SK-N-SH treated with all-trans-retinoic acid at 6 μM for 48 hours (cell line): ENCODE measurements around the gene PTPRT.

ENCODE experiments used
- ATAC-seq: fragments of 200-7000 bp; cut with Tn5 transposase; 3 replicates; pipeline ENCODE4 v1.9.1; 2020; ENCODE audit warnings: mild to moderate bottlenecking, moderate library complexity
- ARNTL ChIP-seq: fragments of 450-650 bp; formaldehyde crosslinking; IDR thresholded peaks from 2 replicates; pipeline ENCODE4 v1.5.0; 2020; ENCODE audit warnings: low read depth, mild to moderate bottlenecking, moderate library complexity, borderline replicate concordance
- BACH2 ChIP-seq: fragments of 250-450 bp; sonication (Bioruptor Pico); IDR thresholded peaks from 2 replicates; pipeline ENCODE4 v1.9.0; 2021; ENCODE audit warnings: mild to moderate bottlenecking, borderline replicate concordance
- CREB5 ChIP-seq: fragments of 250-450 bp; sonication (Bioruptor Pico); IDR thresholded peaks from 2 replicates; pipeline ENCODE4 v1.5.1; 2020; ENCODE audit warnings: low read depth, mild to moderate bottlenecking, moderate library complexity
- CSDC2 ChIP-seq: fragments of 250-450 bp; sonication (Bioruptor Pico); IDR thresholded peaks from 2 replicates; pipeline ENCODE4 v1.5.0; 2020; ENCODE audit warnings: mild to moderate bottlenecking, moderate library complexity
- CSRNP3 ChIP-seq: fragments of 250-450 bp; sonication (Bioruptor Pico); IDR thresholded peaks from 2 replicates; pipeline ENCODE4 v1.5.1; 2021; ENCODE audit warnings: mild to moderate bottlenecking, moderate library complexity
- GLIS3 ChIP-seq: fragments of 250-450 bp; sonication (Bioruptor Pico); IDR thresholded peaks from 2 replicates; pipeline ENCODE4 v1.5.0; 2020; ENCODE audit warnings: mild to moderate bottlenecking, moderate library complexity
- ISL1 ChIP-seq: fragments of 250-450 bp; sonication (Bioruptor Pico); IDR thresholded peaks from 2 replicates; pipeline ENCODE4 v2.1.2; 2022; ENCODE audit warnings: mild to moderate bottlenecking, moderate library complexity
- OSR1 ChIP-seq: fragments of 250-450 bp; sonication (Bioruptor Pico); IDR thresholded peaks from 2 replicates; pipeline ENCODE4 v1.8.0; 2022; ENCODE audit warnings: moderate library complexity, mild to moderate bottlenecking, inconsistent platforms
- PATZ1 ChIP-seq: fragments of 250-450 bp; sonication (Bioruptor Pico); IDR thresholded peaks from 2 replicates; pipeline ENCODE4 v1.8.0; 2020; ENCODE audit warnings: mild to moderate bottlenecking, moderate library complexity, borderline replicate concordance
- PPARA ChIP-seq: fragments of 250-450 bp; sonication (Bioruptor Pico); IDR thresholded peaks from 2 replicates; pipeline ENCODE4 v1.5.0; 2020; ENCODE audit warnings: mild to moderate bottlenecking, borderline replicate concordance
- RARB ChIP-seq: fragments of 250-450 bp; sonication (Bioruptor Pico); IDR thresholded peaks from 2 replicates; pipeline ENCODE4 v1.8.0; 2021; ENCODE audit warnings: mild to moderate bottlenecking, moderate library complexity
- SNAI2 ChIP-seq: fragments of 250-450 bp; sonication (Bioruptor Pico); IDR thresholded peaks from 2 replicates; pipeline ENCODE4 v1.5.0; 2020; ENCODE audit warnings: mild to moderate bottlenecking, moderate library complexity
- TCF4 ChIP-seq: fragments of 250-450 bp; sonication (Bioruptor Pico); IDR thresholded peaks from 2 replicates; pipeline ENCODE4 v1.8.0; 2021; ENCODE audit warnings: mild to moderate bottlenecking, moderate library complexity, borderline replicate concordance
- TOX ChIP-seq: fragments of 250-450 bp; sonication (Bioruptor Pico); IDR thresholded peaks from 2 replicates; pipeline ENCODE4 v1.8.0; 2021; ENCODE audit warnings: mild to moderate bottlenecking, moderate library complexity, borderline replicate concordance
- ZC3H10 ChIP-seq: fragments of 250-450 bp; sonication (Bioruptor Pico); IDR thresholded peaks from 2 replicates; pipeline ENCODE4 v1.5.1; 2021; ENCODE audit warnings: mild to moderate bottlenecking, moderate library complexity
- ZFP30 ChIP-seq: fragments of 450-650 bp; formaldehyde crosslinking; IDR thresholded peaks from 2 replicates; pipeline ENCODE4 v1.5.0; 2022; ENCODE audit warnings: mild to moderate bottlenecking, moderate library complexity
- ZNF565 ChIP-seq: fragments of 450-650 bp; formaldehyde crosslinking; conservative IDR thresholded peaks from 2 replicates; pipeline ENCODE4 v1.5.0; 2020; ENCODE audit warnings: low read depth, mild to moderate bottlenecking, moderate library complexity
- ZNF70 ChIP-seq: fragments of 450-650 bp; formaldehyde crosslinking; IDR thresholded peaks from 2 replicates; pipeline ENCODE4 v1.5.0; 2020; ENCODE audit warnings: mild to moderate bottlenecking, moderate library complexity
- ZNF8 ChIP-seq: fragments of 450-650 bp; formaldehyde crosslinking; IDR thresholded peaks from 2 replicates; pipeline ENCODE4 v1.5.0; 2020; ENCODE audit warnings: mild to moderate bottlenecking, moderate library complexity
- TF ChIP-seq, protein P1 (sequence below): fragments of 250-450 bp; sonication (Bioruptor Pico); IDR thresholded peaks from 2 replicates; pipeline ENCODE4 v1.8.0; 2021; ENCODE audit warnings: low read depth, mild to moderate bottlenecking, moderate library complexity, borderline replicate concordance

PTPRT gene

GRCh38 chr20:42576167-42576566, 613.5 kb downstream of the PTPRT start:
- TF ChIP-seq PPARA (CRISPR knock-in tag) = no peak
- TF ChIP-seq TCF4 (CRISPR knock-in tag) = no peak
- no peak for TF ChIP-seq RARB (CRISPR knock-in tag)
- TF ChIP-seq PATZ1 (CRISPR knock-in tag) = no peak
- ATAC-seq = no peak

- TF ChIP-seq ISL1 (CRISPR knock-in tag) (no peak), SNAI2 (CRISPR knock-in tag) (no peak), PATZ1 (CRISPR knock-in tag) (no peak), ZNF70 (no peak), CSDC2 (CRISPR knock-in tag) (no peak), CREB5 (CRISPR knock-in tag) (no peak), CSRNP3 (no peak), ARNTL (CRISPR knock-in tag) (no peak), PPARA (CRISPR knock-in tag) (no peak), OSR1 (CRISPR knock-in tag) (no peak), ZFP30 (CRISPR knock-in tag) (no peak), ZNF8 (no peak), BACH2 (CRISPR knock-in tag) (no peak)
- no peak for ATAC-seq
Measured at GRCh38 chr20:42572320-42573016, 617.2 kb downstream of the PTPRT start.

DNA sequence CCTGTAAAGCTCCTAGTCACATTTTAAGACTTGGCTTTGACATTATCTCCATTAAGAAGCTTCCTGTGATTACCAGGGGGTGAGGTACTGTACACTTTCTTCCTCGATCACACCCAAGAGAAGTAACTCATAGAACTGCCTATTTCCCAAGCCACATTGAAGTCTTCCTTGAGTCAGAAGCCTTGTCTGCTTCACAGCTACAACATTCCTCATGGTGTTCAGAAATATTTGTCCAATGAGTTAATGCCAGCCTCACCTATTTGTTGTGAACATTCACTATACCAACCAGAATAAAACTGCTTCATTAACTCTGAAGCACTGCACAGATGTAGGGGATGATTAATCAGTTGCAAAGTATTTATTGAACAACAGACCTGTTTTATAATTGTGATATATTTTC, 622.3 kb downstream of the PTPRT start:
- TF ChIP-seq BACH2 (CRISPR knock-in tag) = no peak
- TF ChIP-seq SNAI2 (CRISPR knock-in tag) = no peak
- no peak for TF ChIP-seq RARB (CRISPR knock-in tag)
- no peak for TF ChIP-seq CREB5 (CRISPR knock-in tag)
- no peak for TF ChIP-seq ZNF565
- no peak for TF ChIP-seq ZC3H10 (CRISPR knock-in tag)
- no peak for TF ChIP-seq TOX (CRISPR knock-in tag)
- TF ChIP-seq TCF4 (CRISPR knock-in tag) = no peak
- TF ChIP-seq, protein P1, sequence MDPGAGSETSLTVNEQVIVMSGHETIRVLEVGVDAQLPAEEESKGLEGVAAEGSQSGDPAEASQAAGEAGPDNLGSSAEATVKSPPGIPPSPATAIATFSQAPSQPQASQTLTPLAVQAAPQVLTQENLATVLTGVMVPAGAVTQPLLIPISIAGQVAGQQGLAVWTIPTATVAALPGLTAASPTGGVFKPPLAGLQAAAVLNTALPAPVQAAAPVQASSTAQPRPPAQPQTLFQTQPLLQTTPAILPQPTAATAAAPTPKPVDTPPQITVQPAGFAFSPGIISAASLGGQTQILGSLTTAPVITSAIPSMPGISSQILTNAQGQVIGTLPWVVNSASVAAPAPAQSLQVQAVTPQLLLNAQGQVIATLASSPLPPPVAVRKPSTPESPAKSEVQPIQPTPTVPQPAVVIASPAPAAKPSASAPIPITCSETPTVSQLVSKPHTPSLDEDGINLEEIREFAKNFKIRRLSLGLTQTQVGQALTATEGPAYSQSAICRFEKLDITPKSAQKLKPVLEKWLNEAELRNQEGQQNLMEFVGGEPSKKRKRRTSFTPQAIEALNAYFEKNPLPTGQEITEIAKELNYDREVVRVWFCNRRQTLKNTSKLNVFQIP (CRISPR knock-in tag) = no peak
- no peak for TF ChIP-seq GLIS3
- TF ChIP-seq CSDC2 (CRISPR knock-in tag) = no peak
- TF ChIP-seq CSRNP3 = no peak
- TF ChIP-seq ARNTL (CRISPR knock-in tag) = no peak
- no peak for TF ChIP-seq ZFP30 (CRISPR knock-in tag)
- no peak for TF ChIP-seq ZNF8
- no peak for TF ChIP-seq PPARA (CRISPR knock-in tag)
- no peak for TF ChIP-seq ZNF70
- TF ChIP-seq, all 23 proteins: peak for 0
- no peak for ATAC-seq
